Right cardiac atrium (tissue), 5 donors: ENCODE results near the gene PRKCZ. TPM values are rescaled to one million over a fixed set of nuclear protein-coding genes. Genes with fewer than 3 reads are reported as not detected.

Experiments used
- ATAC-seq, 2 donors: fragments of 200-7000 bp; cut with Tn5 transposase; one replicate each; pipeline versions ENCODE4 v1.8.0 to v1.9.1; 2020; ENCODE audit warnings: moderate library complexity in 2 of 2, mild to moderate bottlenecking in 1 of 2
- DNase-seq, 3 donors: peaks; one replicate each; pipeline ENCODE4 v3.0.0-alpha.2; 2020
- H3K27ac ChIP-seq: one replicate; pipeline ENCODE4 v1.5.1; 2013; ENCODE audit warnings: mild to moderate bottlenecking, low read length, control low read depth, moderate library complexity
- H3K27me3 ChIP-seq: one replicate; pipeline ENCODE4 v1.6.1; 2013; ENCODE audit not compliant: control insufficient read depth, insufficient read depth
- H3K4me1 ChIP-seq: one replicate; pipeline ENCODE4 v1.6.1; 2013; ENCODE audit warnings: low read length; ENCODE audit not compliant: control insufficient read depth, insufficient read depth
- H3K4me3 ChIP-seq: one replicate; pipeline ENCODE4 v1.5.1; 2013; ENCODE audit warnings: low read length, control low read depth
- H3K9me3 ChIP-seq: one replicate; pipeline ENCODE4 v1.6.1; 2013; ENCODE audit warnings: low read length; ENCODE audit not compliant: control insufficient read depth
- WGBS: extraction: QIAGEN DNeasy Blood & Tissue Kit; methylation state at CpG from one replicate; pipeline ENCODE4 v1.1.7; 2013; 5-methylcytosine and 5-hydroxymethylcytosine counted together
- intact Hi-C, 4 donors: fragments of 100-400 bp; cut with DNase I; formaldehyde crosslinking; loops; one replicate each; pipeline versions ENCODE4 v1.11.0 to v1.14.0; 2022 to 2023
- long read RNA-seq, 4 donors: library from polyadenylated mRNA; unstranded; transcript quantifications; one replicate each; pipeline ENCODE4 v2.0.0, GENCODE V29; 2020 to 2021
- polyA plus RNA-seq: library from polyadenylated mRNA; stranded (reverse); fragments of 200-250 nt; gene quantifications from one replicate; pipeline ENCODE4 v1.2.3, GENCODE V29; 2013
- total RNA-seq, 4 donors: library from RNA; stranded (reverse); fragmentation: NEBNext Ultra II Directional; extraction: Animal tissue kit (Norgen Biotek cat#: 25700); gene quantifications; one replicate each; pipeline ENCODE4 v1.2.1, GENCODE V29; 2021
- donor health status: healthy with polysubstance abuse.
- donor health status: DM: no; HTN: yes; CAD: no.
- donor health status: DM: no; HTN: no; CAD: no.
- donor health status: DM: no; HTN: yes; CAD: no; lungs with severe emphysema.
- donor health status: DM: yes; HTN: yes; CAD: no.

Gene PRKCZ
- total RNA-seq (10 to 100 TPM; 15.1 to 28.1 (median 22.3) TPM), polyA plus RNA-seq (21.2 TPM)
- long read RNA-seq, donor 1, transcript PRKCZ-201 (18 exons, 2,326 nt), result major isoform, 83 of 102 reads
- long read RNA-seq, donor 1, partial matches to known transcripts, result 9 of 102 reads
- long read RNA-seq, donor 1, other reads (novel, unspliced or antisense), result 9 of 102 reads
- long read RNA-seq, donor 2, transcript PRKCZ-201 (18 exons, 2,326 nt), result major isoform, 74 of 81 reads
- long read RNA-seq, donor 2, partial matches to known transcripts, result 3 of 81 reads
- long read RNA-seq, donor 2, other reads (novel, unspliced or antisense), result 4 of 81 reads
- long read RNA-seq, donor 3, transcript PRKCZ-201 (18 exons, 2,326 nt), result major isoform, 5 of 26 reads
- long read RNA-seq, donor 3, partial matches to known transcripts, result 9 of 26 reads
- long read RNA-seq, donor 3, other reads (novel, unspliced or antisense), result 12 of 26 reads
- long read RNA-seq, donor 4, transcript PRKCZ-201 (18 exons, 2,326 nt), result major isoform, 45 of 51 reads
- long read RNA-seq, donor 4, partial matches to known transcripts, result 1 of 51 reads
- long read RNA-seq, donor 4, other reads (novel, unspliced or antisense), result 5 of 51 reads

GRCh38 chr1:2049718-2050431 is at the start of gene PRKCZ:
TSS of gene PRKCZ (plus strand) at chr1:2050411. CDS start at chr1:2050631, 220 bp downstream.
- Histone ChIP-seq H3K27me3 (no peaks in the 10 kb centered on the region), H3K9me3 (no peaks in the 10 kb centered on the region), H3K4me1 (no peaks in the 10 kb centered on the region), H3K27ac (peak within 1 kb of the TSS; percentile 2), H3K4me3 (peak within 1 kb of the TSS; percentile 74)
- 4% methylated on average over 81 of the region's 83 CpGs for WGBS
- peak; percentile 75 to 79 for ATAC-seq
- DNase-seq, result peak; percentile 77 to 92 (median 91)
- intact Hi-C loops, result loop anchor here in 3 of 4 donors (5.0 kb wide), 4 partner anchors 88 to 108 kb away; no protein-coding TSS in a partner anchor

DNA sequence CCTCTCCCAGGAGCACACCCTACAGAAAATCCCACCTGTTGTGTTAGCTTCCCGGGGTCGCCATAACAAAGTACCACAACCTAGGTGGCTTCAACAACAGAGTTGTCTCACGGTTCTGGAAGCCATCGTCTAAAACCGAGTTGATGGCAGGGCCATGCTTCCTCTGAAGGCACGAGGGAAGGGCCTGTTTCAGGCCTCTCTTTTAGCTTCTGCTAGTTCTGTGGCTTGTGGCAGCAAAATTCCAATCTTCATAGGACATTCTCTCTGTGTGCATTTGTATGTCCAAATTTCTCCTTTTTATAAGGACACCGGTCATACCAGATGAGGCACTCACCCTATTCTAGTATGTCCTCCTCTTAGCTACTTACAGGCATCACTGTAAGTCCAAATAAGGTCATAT is 49.8 kb upstream of the PRKCZ start:
- ATAC-seq (no peak), DNase-seq (no peak)
- 84% methylated on average over 7 of the region's 7 CpGs for WGBS
- H3K27me3 ChIP-seq, result no peaks in the 10 kb centered on the region
- H3K9me3 ChIP-seq, result no peaks in the 10 kb centered on the region
- H3K4me1 ChIP-seq, result no peaks in the 10 kb centered on the region
- no peak overlapping the region for H3K4me3 ChIP-seq
- intact Hi-C loops, result no loop called here
- H3K27ac ChIP-seq, result no peak overlapping the region

GRCh38 chr1:2000850-2001249 is 49.4 kb upstream of the PRKCZ start:
- DNase-seq, result no peak
- intact Hi-C loops, result no loop called here
- Histone ChIP-seq H3K4me3 (no peak overlapping the region), H3K27me3 (no peaks in the 10 kb centered on the region), H3K4me1 (no peaks in the 10 kb centered on the region), H3K27ac (no peak overlapping the region), H3K9me3 (no peaks in the 10 kb centered on the region)
- WGBS, result 95% methylated on average over 9 of the region's 9 CpGs
- no peak for ATAC-seq

- Histone ChIP-seq H3K4me3 (no peak overlapping the region), H3K27ac (no peak overlapping the region), H3K9me3 (no peaks in the 10 kb centered on the region), H3K27me3 (no peaks in the 10 kb centered on the region), H3K4me1 (no peaks in the 10 kb centered on the region)
- ATAC-seq, result no peak
- 77% methylated on average over 13 of the region's 13 CpGs for WGBS
- no peak for DNase-seq
- intact Hi-C loops, result no loop called here
These were observed 48.3 kb upstream of the PRKCZ start for GRCh38 chr1:2001773-2002411.

- Histone ChIP-seq H3K27ac (no peak within 1 kb of the TSS), H3K27me3 (no peaks in the 10 kb centered on the region), H3K4me1 (no peaks in the 10 kb centered on the region), H3K9me3 (no peaks in the 10 kb centered on the region), H3K4me3 (no peak within 1 kb of the TSS)
- 5% methylated on average over 49 of the region's 49 CpGs for WGBS
- intact Hi-C loops, result no loop called here
- DNase-seq, result peak in 2 of 3 donors; percentile 36 to 74
- peak; percentile 52 to 66 for ATAC-seq
These were observed 46.6 kb upstream of the PRKCZ start, which contains the start of gene CFAP74 for GRCh38 chr1:2003541-2004131. TSS of gene CFAP74 (minus strand) at chr1:2003786. CDS start at chr1:1990956, 12,830 bp downstream.

- H3K27ac ChIP-seq, result no peak overlapping the region
- no peaks in the 10 kb centered on the region for H3K27me3 ChIP-seq
- ATAC-seq (no peak), DNase-seq (no peak)
- 74% methylated on average over 21 of the region's 21 CpGs for WGBS
- H3K4me1 ChIP-seq, result no peaks in the 10 kb centered on the region
- H3K4me3 ChIP-seq, result no peak overlapping the region
- no peaks in the 10 kb centered on the region for H3K9me3 ChIP-seq
- intact Hi-C loops, result no loop called here
These were observed 45.4 kb upstream of the PRKCZ start for GRCh38 chr1:2004856-2005255.

- no peak overlapping the region for H3K27ac ChIP-seq
- H3K4me3 ChIP-seq, result no peak overlapping the region
- intact Hi-C loops, result no loop called here
- no peaks in the 10 kb centered on the region for H3K4me1 ChIP-seq
- no peaks in the 10 kb centered on the region for H3K9me3 ChIP-seq
- ATAC-seq, result no peak
- H3K27me3 ChIP-seq, result no peaks in the 10 kb centered on the region
- WGBS, result 81% methylated on average over 27 of the region's 27 CpGs
- no peak for DNase-seq
These were observed 40.8 kb upstream of the PRKCZ start for GRCh38 chr1:2009101-2010053.

DNA sequence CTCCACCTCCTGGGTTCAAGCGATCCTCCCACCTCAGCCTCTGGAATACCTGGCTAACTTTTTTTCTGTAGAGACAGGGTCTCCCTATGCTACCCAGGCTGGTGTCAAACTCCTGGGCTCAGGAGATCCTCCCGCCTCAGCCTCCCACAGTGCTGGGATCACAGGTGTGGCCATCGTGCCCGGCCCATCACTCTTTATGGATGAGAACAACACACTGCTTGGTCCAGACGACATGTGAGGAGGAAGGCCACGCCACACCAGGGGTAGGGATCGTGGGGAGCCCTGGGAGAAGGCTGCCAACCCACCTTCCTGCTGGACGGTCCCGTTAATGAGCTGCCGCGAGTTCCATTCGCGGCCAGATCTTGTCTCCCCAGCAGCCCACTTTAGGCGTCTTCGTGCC is 36.0 kb upstream of the PRKCZ start:
- Histone ChIP-seq H3K27ac (no peak overlapping the region), H3K9me3 (no peaks in the 10 kb centered on the region), H3K4me1 (no peaks in the 10 kb centered on the region), H3K4me3 (no peak overlapping the region), H3K27me3 (no peaks in the 10 kb centered on the region)
- ATAC-seq, result no peak
- DNase-seq, result no peak
- intact Hi-C loops, result no loop called here
- WGBS, result 77% methylated on average over 15 of the region's 15 CpGs

DNA sequence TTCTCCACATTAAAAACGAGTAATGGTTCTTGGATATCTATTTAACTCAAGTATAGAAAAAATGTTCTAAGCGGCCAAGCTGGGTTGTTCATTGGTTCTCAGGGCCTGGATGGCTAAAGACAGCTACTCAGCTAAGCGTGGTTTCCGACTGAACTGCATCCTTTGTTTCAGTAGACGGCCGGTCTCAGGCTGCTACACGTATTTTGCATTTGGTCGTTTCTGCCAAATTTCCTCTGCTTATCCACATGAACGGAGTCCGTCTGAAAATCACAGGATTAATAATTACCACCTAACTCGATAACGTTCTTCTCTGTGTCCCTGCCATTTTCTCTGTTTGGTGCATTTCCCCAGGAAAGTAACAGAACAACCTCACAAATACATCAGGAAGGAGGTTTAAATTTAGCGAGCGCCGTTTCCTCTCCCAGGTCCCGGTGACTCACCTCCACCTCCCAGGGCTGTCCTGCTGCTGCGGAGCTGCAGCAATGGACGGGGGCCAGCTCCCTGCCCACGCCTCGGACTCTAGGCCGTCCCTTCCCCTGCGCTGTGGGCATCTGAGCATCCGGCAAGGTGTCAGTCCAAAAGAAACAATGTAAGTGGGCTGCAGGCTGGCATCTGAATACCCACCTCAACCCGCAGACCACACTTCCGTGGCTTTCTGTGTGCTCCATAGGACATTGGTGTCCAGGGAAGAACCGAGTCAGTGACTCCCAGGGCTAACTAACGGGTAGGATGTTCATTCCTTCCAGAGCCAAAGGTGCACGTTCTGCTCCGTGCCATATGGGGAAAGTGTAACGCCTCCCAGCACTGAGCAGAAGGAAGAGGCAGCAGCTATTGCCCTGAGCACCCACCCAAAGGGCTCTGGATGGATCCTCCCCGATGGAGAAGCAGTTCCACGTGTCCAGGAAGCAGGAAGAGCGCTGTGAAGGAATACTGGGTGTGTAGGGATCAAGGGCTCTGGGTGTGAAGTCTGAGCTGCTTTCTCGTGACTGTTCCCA is 35.2 kb upstream of the PRKCZ start:
- Histone ChIP-seq H3K4me3 (no peak overlapping the region), H3K27me3 (no peaks in the 10 kb centered on the region), H3K27ac (no peak overlapping the region), H3K4me1 (no peaks in the 10 kb centered on the region), H3K9me3 (no peaks in the 10 kb centered on the region)
- intact Hi-C loops, result no loop called here
- ATAC-seq (no peak), DNase-seq (no peak)
- 58% methylated on average over 34 of the region's 34 CpGs for WGBS
